GM21717 (cell line): ENCODE results near the gene FOXJ2.
"Not testable (repeated sequence)": the region's sequence is repeated elsewhere in the genome, so short reads cannot be mapped to it uniquely, and the experiment has no call there.

ENCODE experiments used
- ATAC-seq: cut with Tn5 transposase; IDR thresholded peaks from one replicate; pipeline ENCODE4 v1.9.1; 2021; ENCODE audit warnings: mild to moderate bottlenecking, moderate library complexity; ENCODE audit not compliant: unreplicated experiment

The FOXJ2 gene

DNA sequence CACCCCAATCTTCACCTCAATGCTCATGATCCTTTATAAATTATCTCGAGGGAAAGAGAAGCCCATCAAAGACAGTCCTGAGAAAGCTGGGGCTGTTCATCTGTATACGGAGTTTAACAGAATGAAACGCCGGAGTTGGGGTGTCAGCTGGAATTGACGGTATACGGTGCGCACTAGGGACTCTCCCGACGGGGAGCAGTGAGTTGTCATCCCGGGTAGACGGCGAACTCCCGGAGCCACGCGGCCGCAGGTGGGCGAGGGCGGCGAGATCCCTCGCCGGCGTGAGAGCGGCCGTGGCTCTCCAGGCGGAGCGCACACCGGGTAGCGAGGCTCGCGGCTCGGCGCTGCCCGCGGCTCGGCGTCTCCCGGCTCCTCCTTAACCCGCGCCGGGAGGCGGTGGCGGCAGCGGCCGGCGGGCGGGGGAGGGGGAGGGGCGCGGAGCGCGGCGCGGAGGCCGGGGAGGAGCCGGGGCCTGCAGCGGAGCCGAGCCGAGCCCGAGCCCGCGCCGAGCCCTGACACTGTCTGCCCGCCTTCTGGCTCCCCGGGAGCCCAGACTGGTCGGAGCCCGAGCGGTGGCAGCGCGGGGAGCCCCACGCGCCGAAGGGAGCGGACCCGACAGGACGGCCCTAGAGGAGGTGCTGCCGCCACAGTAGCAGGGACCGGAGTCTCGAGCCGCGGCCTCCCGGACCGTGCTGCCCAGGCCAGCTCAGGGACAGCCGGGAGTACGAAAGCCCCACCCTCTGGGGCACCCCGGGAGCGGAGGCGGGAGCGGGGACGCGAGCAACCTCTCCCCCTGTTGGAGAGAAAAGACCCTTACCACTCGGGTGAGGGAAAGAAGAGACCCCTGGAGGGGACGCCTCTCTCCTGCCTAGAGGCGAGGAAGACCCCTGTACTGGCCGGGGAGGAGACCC lies at the start of gene FOXJ2:
TSS of gene FOXJ2 (plus strand) at position 475 of the 911 bp plus-strand sequence. CDS start 7,117 bp downstream, outside the sequence.
- peak; percentile 66 for ATAC-seq

DNA sequence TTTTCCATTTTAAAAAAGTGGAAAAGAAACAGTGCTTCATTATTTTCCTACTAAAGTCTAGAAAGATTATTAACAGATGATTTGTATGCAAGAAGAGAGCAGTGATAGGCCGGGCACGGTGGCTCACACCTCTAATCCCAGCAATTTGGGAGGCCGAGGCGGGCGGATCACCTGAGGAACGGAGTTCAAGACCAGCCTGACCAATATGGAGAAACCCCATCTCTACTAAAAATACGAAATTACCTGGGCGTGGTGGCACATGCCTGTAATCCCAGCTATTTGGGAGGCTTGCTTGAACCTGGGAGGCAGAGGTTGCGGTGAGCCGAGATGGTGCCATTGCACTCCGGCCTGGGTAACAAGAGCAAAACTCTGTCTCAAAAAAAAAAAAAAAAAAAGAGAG lies 49.5 kb upstream of the FOXJ2 start:
- not testable (repeated sequence) for ATAC-seq

DNA sequence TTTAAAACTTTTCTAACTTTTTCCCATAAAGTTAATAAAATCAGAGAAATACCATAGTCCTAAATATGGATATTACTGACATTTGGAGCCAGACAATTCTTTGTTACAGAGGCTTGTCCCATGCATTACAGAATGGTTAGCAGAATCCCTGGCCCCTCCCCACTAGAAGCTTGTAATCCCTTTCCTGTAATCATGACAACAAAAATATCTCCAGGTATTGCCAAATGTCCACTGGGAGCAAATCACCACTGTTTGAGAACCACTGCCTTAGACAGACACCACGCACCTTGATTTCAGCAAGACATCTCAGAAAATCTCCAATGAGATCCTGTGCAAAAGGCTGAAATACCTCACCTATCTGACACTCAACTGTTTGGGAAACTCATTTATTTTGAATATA lies 49.1 kb upstream of the FOXJ2 start:
- ATAC-seq, result not testable (repeated sequence)

DNA sequence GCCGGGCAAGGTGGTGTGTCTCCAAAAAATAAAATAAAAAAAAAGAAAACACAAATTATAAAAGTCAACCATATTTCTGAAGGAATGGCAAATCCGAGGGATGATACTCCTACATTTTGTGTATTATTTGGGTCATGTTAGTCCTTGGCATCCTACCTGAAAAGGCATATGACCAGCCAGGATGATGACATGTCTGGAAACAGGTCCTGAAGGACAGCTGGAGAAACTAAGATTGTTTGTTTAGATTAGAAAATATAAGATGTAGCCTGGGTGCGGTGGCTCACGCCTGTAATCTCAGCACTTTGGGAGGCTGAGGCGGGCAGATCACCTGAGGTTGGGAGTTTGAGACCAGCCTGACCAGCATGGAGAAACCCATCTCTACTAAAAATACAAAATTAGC lies 47.6 kb upstream of the FOXJ2 start:
- ATAC-seq, result no peak

DNA sequence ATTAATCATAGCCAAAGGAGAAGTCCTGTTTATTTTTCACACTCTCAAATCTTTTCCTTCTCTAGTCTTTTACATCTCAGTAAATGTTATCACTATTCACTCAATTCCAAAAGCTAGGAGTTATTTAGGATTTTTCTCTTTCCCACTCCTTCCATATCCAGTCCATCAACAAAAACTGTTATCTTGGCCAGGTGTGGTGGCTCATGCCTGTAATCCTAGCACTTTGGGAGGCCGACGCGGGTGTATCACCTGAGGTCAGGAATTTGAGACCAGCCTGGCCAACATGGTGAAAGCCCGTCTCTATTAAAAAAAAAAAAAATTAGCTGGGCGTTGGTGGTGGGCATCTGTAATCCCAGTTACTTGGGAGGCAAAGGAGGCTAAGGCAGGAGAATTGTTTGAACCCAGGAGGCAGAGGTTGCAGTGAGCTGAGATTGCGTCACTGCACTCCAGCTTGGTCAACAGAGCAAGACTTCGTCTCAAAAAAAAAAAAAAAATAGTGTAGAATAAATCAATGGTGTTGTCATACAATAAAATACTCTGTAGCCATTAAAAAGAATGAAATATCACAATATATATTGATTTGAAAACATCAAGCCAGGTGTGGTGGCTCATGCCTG lies 46.6 kb upstream of the FOXJ2 start:
- ATAC-seq, result no peak

DNA sequence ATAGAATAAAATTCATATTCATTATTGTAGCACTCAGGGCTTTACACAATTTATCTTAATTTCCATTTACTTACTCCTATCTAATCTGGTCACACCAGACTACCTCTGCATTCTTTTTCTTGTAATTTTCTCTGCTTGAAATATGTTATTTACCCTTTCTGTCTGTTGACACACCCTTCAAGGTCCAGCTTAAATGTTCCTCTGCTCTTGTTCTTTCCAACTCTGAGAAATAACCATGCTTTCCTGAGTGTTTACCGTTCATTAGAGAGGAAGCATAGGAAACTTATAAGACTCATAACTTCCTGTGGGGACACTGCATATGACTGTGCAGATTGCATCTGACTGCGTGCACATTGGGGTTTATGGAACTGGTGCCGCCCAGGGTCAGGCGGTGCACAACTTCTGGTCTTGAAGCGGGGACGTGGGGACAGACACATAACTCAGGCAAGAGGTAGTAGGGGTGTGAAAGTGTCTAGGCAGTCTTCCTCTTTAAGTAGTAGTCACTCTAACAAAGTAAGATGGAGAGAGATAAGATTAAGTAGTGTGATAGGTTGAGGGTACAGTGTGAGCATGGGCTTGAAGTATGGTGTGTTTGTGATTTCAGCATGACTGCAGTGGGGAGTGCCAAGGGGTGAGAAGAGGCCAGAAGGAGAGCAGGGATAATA lies 42.6 kb upstream of the FOXJ2 start:
- no peak for ATAC-seq

DNA sequence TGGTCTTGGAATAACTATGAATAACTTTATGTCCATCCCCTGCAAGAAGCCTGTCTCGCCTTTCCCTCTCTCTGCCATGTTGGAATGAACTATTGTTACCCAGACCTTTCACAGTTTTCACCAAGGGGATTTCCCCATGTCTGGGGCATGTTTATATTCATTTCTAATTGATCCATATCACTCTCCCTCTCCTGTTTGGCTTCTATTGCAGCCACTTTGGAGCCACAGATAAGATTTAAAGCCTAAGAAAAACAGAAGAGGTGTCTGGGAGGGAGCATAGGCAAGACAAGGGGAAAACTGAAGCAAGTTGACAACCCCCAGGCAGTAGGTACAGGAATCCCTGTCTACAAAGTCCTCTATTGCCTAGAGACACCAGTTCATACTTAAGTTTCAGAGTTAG lies 41.0 kb upstream of the FOXJ2 start:
- no peak for ATAC-seq

DNA sequence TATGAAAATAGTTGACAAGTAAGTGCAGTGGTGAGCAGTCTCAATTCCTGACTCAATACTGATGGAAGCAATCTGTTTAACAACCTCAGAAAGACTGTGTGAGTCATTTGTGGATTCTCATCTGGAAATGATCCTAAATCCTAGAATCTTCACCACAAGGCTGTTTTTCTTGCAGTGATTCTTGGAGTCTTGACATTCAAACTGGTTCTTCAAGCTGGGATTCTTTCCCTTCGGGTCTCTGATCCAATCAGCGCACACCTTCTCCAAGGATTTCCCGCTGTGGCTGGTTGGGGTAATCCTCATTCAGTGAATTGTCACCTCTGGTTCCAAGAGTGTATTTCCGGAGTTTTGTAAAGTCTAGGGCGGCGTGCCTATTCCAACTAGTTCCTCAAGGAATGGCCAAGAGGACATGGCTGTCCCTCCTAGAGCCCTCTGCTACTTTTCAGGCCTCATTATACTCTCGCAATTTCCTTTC lies 37.7 kb upstream of the FOXJ2 start:
- ATAC-seq, result no peak

DNA sequence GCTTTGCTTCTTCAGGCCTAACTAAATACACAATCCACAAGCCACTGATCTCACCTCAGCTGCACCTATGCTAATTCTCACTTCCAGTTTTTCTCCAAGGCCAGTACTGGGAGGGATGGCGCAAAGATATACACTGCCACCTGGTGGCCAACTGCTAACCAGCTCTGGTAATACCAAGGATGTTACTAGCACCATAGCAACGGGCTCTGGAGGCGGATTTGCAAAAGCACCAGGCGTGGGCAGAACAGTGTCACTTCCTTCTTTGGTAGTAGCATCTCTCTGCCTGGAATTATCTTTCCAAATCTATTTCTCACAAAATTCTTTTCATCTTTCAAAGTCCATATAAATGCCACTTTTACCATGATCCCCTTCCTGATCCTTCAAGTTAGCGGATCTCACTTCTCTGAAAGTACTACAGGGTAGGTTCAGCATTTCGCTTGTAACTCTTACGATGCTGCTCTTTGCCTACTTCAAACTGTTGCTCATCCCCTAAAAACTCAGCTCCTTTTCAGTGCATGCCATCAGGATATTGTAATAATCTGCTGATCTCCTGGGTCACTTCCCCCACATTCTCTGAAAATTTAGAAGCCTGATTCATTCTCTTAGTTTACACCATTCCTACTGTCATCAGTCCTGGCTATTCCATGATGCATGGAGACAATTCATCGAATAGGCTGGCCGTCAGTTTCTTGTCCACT lies 37.1 kb upstream of the FOXJ2 start:
- peak; percentile 97 for ATAC-seq

DNA sequence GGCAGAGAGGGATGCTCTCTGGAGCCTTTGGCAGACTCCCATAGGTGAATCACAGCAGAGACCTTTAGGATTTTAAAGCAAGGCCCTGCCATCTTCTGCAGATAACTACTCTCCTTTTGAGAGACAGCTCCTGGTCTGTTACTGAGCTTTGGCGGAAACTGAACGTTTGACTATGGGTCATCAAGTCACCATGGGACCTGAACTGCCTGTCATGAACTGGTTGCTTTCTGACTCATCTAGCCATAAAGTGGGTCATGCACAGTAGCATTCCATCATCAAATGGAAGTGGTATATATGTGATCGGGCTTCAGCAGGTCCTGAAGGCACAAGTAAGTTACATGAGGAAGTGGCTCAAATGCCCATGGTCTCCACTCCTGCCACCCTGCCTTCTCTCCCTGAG lies 31.7 kb upstream of the FOXJ2 start:
- ATAC-seq, result not testable (repeated sequence)

DNA sequence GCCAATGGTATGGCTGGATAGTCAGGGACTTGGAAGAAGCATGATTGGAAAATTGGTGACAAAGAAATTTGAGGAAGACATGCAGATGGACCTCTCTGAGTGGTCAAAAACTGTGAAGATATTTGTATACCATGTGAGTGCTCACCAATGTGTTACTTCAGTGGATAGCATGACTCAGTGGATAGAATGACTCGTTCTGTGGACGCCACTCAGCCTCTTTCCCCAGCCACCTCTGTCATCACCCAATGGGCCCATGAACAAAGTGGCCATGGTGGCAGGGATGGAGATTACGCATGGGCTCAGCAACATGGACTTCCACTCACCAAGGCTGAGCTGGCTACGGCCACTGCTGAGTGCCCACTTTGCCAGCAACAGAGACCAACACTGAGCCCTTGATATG lies 31.0 kb upstream of the FOXJ2 start:
- not testable (repeated sequence) for ATAC-seq

DNA sequence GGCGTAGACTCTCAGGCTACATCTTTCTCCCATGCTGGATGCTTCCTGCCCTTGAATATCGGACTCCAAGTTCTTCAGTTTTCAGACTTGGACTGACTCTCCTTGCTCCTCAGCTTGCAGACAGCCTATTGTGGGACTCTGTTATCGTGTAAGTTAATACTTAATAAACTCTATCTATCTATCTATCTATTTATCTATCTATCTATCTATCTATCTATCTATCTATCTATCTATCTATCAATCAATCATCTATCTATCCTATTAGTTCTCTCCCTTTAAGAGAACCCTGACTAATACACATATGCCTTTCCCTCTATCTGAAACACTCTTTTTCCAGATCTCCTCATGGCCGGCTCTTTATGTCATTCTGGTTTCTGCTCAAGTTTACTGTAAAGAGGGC lies 27.6 kb upstream of the FOXJ2 start:
- ATAC-seq, result not testable (repeated sequence)

DNA sequence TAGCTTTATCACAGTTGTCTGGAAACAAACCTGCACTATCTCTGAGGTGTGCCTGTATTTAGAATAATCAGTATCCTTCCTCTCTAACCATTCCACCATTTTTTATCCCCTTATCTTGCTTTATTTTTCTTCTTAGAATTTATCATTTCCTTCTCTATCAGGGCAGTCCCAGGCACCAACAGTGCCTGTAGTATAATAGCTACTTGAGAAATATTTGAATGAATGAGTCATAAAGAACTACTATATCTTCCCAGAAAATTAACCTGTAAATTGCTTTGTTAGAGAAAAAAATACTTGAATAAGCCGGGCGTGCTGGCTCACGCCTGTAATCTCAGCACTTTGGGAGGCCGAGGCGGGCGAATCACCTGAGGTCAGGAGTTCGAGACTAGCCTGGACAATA lies 21.2 kb upstream of the FOXJ2 start:
- ATAC-seq, result no peak

DNA sequence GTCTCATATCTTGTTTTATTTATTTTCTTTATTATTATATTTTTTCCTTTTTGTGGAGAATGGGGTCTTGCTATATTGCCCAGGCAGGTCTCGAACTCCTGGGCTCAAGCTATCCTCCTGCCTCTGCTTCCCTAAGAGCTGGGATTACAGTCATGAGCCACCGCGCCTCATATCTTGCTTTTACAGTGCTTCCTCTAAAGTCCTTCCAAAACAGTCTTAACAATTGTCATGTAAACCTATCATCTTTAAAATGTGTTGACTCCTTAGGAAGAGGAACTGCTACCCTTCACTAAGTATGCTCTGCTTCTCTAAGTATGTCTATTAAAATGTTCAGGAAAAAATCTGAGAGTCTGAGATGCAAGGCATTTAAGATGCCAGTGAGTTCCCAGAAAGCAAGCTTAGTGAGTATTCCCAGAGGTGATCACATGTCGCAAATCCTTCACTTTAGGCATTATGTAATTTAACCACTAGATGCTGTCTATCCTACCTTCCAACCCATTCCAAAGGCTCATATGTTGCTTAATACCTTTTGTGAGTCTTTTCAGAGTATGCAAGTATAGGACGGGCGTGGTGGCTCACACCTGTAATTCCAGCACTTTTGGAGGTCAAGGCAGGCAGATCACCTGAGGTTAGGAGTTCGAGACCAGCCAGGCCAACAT lies 19.7 kb upstream of the FOXJ2 start:
- no peak for ATAC-seq

DNA sequence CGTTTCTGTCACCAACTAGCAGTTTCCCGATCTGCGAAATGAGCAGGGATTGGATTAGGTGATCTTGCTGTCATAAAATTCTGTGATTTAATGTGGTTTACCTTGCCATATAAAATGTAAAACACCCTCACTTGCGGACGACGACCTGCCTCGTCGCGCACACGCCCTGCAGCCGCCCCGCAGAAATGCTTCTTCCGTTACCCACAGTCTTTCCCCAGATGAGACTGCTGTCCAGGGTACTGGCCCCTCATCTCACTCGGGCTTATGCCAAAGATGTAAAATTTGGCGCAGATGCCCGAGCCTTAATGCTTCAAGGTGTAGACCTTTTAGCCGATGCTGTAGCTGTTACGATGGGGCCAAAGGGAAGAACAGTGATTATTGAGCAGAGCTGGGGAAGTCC lies 17.7 kb upstream of the FOXJ2 start:
- no peak for ATAC-seq

DNA sequence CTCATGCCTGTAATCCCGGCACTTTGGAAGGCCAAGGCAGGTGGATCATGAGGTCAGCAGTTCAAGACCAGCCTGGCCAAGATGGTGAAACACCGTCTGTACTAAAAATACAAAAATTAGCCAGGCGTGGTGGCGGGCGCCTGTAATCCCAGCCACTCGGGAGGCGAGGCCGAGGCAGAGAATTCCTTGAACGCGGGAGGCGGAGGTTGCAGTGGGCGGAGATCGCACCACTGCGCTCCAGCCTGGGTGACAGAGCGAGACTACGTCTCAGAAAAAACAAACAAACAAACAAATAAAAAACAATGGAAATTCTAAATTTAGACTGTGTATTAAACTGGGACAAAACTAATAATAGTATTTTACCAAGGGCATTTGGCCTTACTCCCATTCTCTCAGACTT lies 14.3 kb upstream of the FOXJ2 start:
- not testable (repeated sequence) for ATAC-seq

DNA sequence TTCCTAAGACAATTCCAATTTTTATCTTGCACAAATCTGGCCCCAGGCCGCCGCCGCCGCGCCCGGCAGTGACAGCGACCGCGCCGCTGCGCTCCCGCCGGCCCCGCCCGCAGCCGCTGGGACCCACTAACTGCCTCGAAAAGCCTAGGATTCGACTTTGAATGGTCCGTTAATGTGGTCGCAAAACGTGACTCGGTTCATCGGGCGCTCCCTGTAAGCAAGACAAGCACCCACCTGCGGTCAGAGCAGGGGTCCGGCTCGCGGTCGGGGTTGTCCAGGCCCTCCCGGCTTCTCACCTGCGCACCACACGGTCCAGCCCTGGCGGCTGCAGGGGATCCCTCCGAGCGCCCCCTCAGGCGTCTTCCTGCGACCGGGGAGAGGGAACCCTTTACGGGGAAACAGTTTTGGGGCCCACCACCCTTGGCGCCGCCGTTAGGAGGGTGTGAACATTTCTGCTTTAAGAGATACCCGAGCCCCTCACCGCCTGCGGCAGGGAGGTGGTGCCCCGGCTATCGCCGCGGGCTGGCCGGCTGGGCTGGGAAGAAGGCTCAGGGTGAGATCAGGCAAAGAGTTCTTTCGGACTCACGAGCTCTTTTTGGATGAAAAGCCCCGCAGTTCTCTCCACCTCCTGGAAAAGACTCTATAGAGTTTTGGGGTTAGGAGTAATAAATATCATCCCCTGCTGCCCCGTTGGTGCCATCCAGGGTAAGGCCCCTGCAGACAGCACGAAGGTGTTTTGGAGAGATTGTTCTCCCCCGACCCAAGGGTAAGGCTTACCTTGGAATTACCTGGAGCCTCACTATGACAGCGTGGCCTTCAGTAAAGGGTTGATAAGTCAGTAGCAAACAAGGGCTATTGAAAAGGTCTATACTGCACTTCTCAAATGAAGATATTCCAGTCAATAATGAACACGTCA lies 13.6 kb upstream of the FOXJ2 start:
- no peak for ATAC-seq

DNA sequence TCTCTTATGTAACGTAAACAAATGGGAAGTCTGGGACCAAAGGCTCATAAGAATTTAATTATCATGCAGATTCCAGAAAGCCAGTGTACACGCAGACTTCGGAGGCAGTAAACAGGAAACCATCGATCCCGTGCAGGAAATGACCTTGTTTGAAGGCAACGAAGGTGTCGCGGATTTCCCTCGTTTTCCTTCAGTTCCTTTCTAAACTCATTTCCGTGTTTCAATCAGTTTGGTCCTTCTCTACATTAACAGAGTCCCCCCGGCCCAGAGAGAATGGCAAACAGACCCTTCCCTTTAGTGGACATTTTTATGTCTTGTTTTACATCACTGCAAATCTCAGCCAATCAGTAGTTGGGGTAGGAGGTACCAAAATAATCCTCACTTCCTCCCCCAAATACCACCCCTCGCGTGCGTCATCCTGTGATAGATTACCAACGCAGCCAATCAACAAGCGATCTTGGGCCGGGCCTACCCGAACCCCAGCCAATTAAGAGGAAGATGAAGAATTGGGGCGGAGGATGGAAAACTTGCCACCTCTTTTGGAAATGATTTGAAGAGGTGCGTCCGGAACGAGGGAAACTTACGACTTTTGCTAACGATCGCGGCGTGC lies 6.1 kb upstream of the FOXJ2 start:
- peak; percentile 97 for ATAC-seq

DNA sequence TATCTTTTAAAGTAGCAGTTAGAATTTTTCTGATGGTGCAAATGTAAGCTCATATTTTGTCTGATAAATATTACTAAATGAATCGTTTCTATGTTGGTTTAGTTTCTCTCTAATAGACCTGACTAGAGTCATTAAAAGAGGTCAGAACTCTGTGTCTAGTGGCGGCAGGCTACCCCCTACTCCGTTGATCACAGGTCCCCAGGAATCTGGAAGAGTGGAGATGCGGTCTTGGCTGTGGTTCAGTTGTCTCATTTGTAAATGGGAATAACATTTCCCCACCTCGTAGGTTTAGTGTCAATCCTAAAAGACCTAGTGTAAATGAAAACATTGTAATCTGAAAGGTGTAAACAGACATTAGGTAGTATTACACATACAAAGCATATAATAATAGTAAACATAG lies 4.7 kb upstream of the FOXJ2 start:
- ATAC-seq, result no peak
